AG08396 (cell line): ENCODE data around the gene FOXL1.

Source experiments
- DNase-seq: peaks from one replicate; pipeline ENCODE4 v3.0.0; 2012; ENCODE audit warnings: low spot score, mixed read lengths

The FOXL1 gene

DNA sequence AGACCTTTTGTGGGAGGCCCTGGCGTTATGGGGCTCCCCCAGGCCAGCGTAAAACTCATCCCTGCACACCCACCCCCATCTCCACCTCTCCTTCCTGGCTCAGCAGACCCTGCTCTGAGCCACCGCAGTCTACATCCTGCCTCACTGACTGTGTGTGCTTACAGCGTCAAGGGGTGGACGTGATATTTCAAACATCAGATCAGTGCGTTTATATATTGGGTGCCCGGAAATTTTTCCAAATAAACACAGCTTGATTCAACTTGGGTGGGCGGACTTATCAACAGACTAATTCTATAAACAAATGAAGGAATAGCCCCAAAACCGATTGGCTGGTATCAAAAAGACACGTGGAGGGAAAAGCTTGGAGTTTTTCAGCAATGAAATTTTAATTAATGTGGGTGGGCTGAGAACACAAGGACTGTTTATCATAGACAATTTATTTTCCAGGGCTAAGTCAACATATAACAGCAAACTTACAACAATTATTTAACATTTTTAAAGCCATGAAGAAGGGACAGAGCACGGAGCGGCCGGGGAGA lies at the start of gene FOXL1:
Gene FOXL1 (plus strand): TSS at position 489 of the 539 bp plus-strand sequence. CDS start 175 bp downstream, outside the sequence.
- DNase-seq, result peak; percentile 81

- DNase-seq, result peak; percentile 38
Measured at GRCh38 chr16:86529160-86529559, 49.2 kb upstream of the FOXL1 start.

- no peak for DNase-seq
Measured at GRCh38 chr16:86530251-86531190, 47.8 kb upstream of the FOXL1 start.

DNA sequence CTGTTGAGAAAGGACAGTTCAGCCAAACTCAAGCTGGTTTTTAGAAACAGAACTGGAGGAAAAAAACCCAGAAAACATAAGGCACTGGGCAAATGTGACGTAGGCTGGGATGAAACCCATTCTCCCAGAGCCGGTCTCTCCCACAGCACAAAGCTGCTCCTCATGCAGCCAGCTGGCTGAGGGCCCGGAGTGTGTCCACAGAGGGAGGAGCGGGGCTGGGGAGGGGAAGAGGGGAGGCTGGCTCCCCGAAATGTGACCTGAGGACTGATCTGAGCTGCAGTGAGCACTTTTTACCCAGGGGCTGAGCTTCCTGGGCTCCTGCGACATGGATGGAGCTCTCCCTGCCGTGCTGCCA lies 47.2 kb upstream of the FOXL1 start:
- peak; percentile 49 for DNase-seq

DNA sequence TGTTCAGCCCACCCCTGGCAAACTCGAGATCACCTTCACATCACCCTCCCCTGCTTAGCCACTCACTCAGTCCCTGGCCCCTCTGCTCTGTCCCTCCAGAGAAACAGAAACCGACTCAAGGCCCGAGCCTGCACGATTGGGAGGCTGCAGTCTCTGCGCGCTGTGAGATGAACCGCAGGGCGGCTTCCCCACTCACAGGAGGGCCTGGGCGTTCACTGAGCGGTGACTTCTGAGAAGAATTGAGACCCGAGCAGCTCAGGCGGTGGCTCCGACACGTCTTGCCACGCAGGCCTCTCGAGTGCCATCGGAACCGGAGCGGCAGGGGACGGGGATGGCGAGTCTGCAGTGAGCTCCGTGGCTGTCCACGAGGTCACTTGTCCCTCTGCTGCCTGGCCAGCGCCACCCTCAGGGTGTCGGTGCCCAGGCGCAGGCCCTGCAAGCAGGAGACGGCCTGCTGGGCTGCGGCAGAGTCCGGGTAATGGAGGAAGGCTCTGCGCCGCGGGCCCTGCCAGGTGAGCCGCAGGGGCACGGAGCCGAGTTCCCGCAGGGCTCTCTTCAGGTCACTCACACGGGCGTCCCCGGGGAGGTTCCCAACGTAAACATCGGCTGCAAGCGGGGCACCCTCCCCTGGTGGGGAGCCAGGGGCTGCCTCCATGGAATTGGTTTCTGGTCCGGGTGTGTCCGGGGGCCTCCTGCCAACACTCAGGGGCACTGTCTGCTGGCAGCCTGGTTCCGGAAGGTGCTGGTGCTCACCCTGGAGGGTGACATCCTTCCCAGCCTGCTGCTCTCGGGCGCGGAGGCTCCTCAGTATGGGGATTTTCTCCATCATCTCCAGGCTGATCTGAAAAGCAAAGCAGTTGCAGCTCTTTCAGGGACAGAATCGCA lies 46.5 kb upstream of the FOXL1 start:
- no peak for DNase-seq

DNA sequence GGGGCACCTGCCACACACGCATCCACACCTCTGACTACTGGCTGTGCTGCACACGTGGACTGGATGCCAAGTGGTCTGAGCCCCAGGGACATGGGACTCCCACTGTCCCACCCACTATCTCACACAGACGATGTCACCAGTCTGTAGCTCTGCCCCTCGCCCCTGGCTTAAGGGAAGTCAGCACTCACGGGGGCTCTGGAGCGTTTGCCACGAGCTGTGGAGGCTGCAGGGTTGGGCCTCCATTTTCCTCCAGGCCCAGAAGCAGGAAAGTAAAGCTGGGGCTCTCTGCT lies 45.9 kb upstream of the FOXL1 start:
- DNase-seq, result no peak

DNA sequence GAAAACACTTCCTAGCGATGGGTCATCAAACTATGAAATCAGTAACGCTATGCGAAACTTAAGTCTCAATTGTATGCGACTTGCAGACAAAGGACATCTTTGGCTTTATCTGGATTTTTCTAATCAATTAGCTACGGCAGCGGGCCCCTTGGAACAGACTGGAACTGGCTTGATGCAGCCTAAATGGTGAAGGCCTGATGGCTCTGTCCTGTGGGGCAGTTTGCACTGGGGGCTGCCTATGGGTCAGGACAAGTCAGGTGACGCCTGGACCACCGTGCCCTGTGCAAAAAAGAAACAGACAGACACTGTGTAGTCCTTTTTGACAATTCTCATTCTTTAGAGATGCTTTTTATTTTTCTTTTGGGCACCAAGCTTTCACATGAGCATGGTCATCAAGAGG lies 45.3 kb upstream of the FOXL1 start:
- no peak for DNase-seq

GRCh38 chr16:86533767-86534351 lies 44.5 kb upstream of the FOXL1 start:
- DNase-seq, result no peak

- DNase-seq, result no peak
Measured at GRCh38 chr16:86534779-86535615, 43.4 kb upstream of the FOXL1 start.

DNA sequence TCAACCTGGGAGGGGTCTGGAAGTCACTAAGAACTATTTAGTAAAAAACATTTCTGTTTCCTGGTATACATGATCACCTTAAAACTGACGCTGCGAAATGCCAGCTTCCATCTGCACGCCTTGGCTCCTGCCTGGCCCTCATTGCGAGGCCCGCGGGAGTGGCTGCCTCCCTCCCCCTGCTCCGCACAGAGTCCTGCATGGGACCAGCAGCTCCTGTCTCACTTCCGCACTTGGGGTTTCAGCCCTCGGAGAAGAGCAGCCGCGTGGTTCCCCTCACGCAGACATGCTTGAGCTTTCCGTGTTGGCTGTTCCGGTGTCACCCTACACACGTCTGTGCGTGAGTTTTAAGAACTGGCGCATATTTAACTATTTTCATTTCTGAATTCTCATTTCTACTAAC lies 41.7 kb upstream of the FOXL1 start:
- DNase-seq, result no peak

DNA sequence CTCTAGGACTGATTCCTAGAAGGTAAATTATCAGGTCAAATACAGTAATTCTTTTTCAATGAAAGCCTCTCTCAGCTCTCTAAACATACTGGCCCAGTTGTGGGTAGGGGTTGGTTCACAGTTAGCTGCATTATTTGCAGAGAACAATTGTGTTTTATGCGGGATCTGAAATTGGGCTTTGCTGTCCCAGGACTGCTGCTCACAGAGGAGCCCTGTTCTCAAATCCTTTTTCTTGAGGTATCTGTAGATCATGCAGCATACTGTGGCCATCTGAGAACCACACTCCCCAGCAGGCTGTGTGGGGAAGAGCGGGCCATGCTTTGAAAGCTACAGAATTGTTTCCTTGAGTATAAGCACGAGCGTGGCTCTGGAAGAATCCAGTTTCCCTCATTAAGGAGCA lies 40.9 kb upstream of the FOXL1 start:
- DNase-seq, result no peak

DNA sequence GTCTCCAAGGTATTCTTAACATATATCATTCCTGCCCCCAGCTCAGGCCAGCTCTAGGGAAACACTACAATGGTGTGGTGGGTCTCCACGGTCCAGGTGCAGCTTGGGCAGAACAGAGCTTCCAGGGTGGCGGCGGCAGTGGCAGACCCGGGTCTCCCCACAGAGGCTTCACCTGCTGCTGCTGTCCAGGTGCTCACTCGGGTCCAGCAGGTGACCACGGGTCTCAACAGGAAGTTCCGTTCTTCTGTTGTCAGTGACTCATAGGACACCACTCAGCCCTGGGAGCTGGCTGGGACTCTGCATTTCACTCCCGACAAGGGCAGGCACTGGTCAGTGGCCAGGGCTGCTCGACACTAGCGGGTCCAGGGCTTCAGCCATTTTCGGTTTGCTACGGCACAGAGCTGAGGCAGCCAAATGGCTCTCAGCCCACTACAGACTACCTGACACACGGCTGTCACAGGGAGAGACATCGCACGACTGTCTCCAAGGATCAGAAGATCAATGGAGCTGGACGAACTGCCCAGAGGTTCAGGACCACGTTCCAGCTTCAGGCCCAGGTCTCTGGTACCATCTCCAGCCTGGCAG lies 40.1 kb upstream of the FOXL1 start:
- no peak for DNase-seq

DNA sequence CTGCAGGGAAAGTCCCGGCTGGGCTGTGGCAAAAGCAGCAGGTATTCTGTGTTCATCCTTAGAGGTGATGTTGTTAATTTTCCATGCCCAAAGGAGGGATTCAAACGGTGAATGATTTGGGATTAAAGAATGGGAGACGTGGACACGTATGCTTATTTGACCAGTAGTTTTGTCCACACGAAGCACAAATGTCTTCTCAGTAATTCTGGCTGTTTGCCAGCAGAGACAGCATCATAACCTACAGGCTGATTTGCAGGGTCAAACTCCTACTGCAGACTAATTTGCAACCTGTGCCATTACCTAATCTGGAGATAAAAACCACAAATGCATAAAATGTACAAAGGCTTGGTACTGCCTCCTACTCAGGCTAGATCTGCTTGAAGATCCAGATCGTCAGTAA lies 37.5 kb upstream of the FOXL1 start:
- DNase-seq, result no peak

- no peak for DNase-seq
Measured at GRCh38 chr16:86541560-86541959, 36.8 kb upstream of the FOXL1 start.

GRCh38 chr16:86542756-86543750 lies 35.3 kb upstream of the FOXL1 start:
- no peak for DNase-seq

- no peak for DNase-seq
Measured at GRCh38 chr16:86545481-86545880, 32.9 kb upstream of the FOXL1 start.

GRCh38 chr16:86545954-86546637 lies 32.3 kb upstream of the FOXL1 start:
- no peak for DNase-seq

DNA sequence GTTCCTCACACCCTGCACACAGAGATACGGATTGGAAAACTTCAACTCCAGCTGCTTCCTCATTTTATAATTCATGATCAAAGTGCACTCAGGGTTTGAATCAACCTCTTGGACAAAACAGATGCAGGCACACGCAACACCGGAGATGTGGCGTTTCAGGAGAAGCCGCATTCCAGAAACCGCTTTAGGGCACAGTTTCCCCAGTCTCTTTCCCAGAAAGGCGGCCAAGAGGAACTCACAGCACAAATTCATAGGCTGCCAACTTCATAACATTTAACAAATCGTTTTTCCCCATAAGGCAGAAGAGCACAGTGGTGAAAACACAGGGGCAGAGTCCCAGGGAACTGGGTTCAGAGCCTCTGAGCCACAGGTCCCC lies 31.7 kb upstream of the FOXL1 start:
- no peak for DNase-seq

GRCh38 chr16:86547286-86547685 lies 31.1 kb upstream of the FOXL1 start:
- no peak for DNase-seq
